Fibroblast of upper back skin (primary cell): ENCODE data around the gene PARP12.

Experiments used
- DNase-seq: peaks from one replicate; pipeline ENCODE4 v3.0.0-alpha.2; 2013

PARP12 gene

DNA sequence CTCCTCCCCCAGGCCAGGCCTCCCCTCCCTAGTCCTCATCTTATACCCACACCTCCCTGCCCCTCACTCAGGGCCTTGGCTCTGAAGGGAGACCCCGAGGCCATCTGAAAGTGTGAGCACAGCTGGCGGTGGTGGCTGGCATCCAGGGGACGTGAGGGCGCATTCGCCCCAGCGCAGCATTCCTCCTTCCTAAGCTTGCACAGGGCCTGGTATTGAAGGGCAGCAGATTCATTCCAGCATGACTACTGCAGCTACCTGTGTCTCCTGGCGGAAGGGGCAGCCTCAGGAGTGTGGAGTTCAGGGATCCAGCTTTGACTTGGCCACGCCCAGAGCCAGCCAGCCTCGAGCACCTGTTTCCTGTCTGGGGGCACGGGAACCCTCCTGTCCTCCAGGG, 72.6 kb downstream of the PARP12 start:
- no peak for DNase-seq

DNA sequence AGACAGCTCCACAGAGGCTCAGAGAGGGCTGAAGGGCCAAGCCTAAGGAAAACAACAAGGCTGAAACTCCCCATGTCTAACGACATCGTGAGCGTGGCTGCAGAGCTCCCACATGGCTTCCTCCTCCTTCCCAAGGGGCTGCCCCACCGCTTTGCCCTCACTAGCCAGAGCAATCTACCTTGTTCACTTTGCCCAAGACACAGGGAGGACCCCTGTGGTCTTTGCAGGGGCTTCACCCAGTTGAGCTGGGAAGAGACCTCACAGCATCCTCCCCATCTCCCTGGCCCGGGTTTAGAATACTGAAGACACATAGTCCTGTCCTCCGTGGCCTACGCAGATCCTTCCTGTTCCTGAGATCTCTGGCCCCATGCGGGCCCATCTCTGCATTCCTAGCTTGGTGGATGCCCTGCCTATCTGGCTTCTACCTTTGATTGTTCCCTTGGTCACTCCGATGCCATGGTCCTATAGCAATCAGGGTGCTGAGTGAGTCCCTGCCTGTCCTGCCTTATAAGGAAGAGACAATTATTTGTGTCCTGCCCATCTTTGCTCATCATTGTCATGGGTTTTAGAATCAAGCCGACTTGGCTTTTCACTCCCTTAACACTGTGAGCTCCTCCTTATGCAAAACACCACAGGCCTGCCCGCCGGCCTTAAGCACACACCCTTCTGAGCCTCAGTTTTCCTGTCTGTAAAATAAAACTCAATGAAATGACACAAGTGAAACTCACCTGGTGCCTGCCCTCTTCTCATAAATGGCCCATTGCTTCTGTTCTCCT, 73.2 kb downstream of the PARP12 start:
- DNase-seq, result no peak

GRCh38 chr7:139987691-139988516, 74.8 kb downstream of the PARP12 start:
- no peak for DNase-seq

DNA sequence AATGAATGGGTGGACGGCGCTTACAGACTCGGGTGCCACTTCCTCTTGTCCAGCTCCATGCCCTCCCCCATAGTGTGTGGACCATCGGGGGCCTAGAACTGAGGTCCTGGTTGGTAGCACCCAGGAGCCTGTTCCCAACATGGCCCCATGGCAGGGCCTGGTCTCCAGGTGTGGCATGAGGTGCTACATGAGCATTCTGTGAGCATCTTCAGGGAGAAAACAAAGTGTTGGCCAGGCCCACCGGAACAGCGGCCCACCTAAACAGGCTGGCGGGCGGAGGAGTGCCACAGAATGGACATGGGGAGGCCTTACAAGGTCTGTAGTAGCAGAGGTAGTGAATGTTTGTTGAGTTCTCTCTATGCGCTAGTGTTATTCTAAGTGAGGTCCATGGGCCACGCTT, 76.9 kb downstream of the PARP12 start:
- no peak for DNase-seq

- DNase-seq, result no peak
Measured at GRCh38 chr7:139984642-139985539, 77.9 kb downstream of the PARP12 start.

GRCh38 chr7:139982927-139983920, 79.5 kb downstream of the PARP12 start:
- no peak for DNase-seq

GRCh38 chr7:139981511-139981895, 81.2 kb downstream of the PARP12 start:
- no peak for DNase-seq

DNA sequence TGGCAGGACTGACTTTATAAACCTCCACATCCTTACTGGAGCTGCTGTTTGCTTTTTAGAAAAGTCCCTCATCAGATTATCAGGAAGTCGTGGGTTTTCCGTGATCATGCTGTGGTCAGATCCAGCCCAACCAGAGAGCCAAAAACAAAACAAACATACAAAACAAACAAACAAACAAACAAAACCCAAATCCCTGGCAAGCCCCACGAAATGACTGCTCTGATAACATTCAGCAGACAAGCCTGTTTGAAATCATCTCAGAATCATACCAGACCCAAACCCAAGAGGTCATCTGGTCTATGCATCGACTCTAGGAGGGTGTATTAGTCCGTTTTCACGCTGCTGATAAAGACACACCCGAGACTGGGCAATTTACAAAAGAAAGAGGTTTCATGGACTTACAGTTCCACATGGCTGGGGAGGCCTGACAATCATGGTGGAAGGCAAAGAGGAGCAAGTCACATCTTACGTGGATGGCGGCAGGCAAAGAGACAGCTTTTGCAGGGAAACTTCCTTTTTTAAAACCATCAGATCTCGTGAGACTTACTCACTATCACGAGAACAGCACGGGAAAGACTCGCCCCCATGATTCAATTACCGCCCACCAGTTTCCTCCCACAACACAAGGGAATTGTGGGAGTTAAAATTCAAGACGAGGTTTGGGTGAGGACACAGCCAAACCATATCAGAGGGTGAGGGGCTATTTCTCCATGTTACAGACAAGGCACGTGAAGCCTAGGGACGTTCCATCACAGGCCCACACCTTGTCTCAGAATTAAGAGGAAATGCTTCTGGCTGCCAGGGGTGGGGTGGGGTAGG, 85.7 kb downstream of the PARP12 start:
- no peak for DNase-seq

DNA sequence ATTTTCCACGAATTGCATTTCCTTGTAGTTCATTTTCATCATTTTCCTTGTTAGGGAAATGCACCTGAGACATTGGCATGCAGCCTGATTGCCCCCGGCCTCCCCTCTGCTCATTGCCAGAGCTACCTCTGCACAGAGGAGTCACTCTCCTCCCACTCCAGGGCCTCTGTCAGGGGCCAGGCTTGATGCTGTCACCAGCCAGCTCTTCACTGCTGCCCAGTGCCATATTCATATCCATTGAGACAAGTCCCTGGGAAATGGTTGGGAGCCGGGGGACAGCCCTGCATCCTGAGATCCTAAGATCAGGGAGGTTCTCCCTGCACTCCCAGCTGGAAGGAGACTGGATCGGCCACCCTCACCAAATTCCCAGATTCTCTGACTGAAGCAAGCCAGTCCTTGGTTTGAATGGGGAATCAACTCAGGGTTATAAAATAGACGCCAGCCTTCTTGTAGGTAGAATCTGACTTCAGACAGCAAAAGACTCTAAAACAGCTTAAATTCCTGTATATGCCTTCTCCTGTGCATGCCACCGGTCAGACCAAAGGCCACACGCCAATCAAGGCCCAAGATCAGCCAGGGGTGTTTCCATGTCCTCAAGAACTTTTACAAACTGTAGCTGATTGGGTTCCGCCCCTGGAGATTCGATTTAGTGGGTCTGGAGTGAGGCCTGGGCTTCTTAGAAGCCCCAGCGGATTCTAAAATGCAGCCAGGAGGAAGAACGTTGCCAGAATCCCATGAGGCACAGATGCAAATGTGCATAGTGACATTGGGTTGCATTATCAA, 86.5 kb downstream of the PARP12 start:
- no peak for DNase-seq

- DNase-seq, result no peak
Measured at GRCh38 chr7:139974179-139974811, 88.5 kb downstream of the PARP12 start.
